ENCODE results near the gene HOXB3. TPM values are rescaled to one million over a fixed set of nuclear protein-coding genes. Genes with fewer than 3 reads are reported as not detected.

HOXB3 gene
- total and polyA plus RNA-seq, 2 of the 13 experiments (the other 11 are each of a cell fraction or from before 2014, with no cell fraction given), result not detected

- 31% methylated on average over 30 of the region's 69 CpGs for WGBS (ENCODE audit: low lambda C conversion rate)
- Histone ChIP-seq H3K9ac (ENCODE audit: insufficient read depth, low read depth, low read length) (no peak overlapping the region), H2AFZ (ENCODE audit: low read length) (no peak overlapping the region), H3K27ac (ENCODE audit: extremely low read length, insufficient read depth, low read length) (no peak overlapping the region), H3K27me3 (ENCODE audit: control insufficient read depth in 1 of 2, insufficient read depth in 2 of 2, low read length in 2 of 2) (peaks cover 39 to 97% of the 10 kb centered on the region in 2 experiments), H3K4me2 (ENCODE audit: low read depth, low read length) (no peak overlapping the region), H3K4me1 (ENCODE audit: insufficient read depth, low read length) (no peaks in the 10 kb centered on the region), H3K79me2 (ENCODE audit: insufficient read depth, low read length) (no peaks in the 10 kb centered on the region), H3K4me3 (replicated peaks in 1 of 3; ENCODE audit: insufficient read depth in 1 of 3, low read depth in 2 of 3, low read length in 3 of 3) (no peak overlapping the region), H4K20me1 (ENCODE audit: insufficient read depth, low read length) (0 out of 2 replicates have a peak, but pooled peaks cover under 1% of the 10 kb centered on the region), H3K9me3 (ENCODE audit: low read length) (no peaks in the 10 kb centered on the region), H3K36me3 (replicated peaks in 1 of 2; ENCODE audit: control insufficient read depth in 1 of 2, insufficient read depth in 2 of 2, low read length in 2 of 2) (no peaks in the 10 kb centered on the region)
- BruUV-seq (replicated peaks), result no TSS peak
- POLR2A ChIA-PET, result no interaction called here
- DNase-seq (ENCODE audit: low spot score) (no peak), ATAC-seq (peak; percentile 43), FAIRE-seq (no peak)
- in situ Hi-C loops (cut with HindIII; ENCODE audit: extremely low pct_ligation_motif_present, low pct_unique_long_range_greater_than_20kb) (no loop called here), intact Hi-C loops (cut with micrococcal nuclease; ENCODE audit: unreplicated experiment) (no loop called here)
- TF ChIP-seq CCAR2 (optimal IDR thresholded peaks at IDR 0.05; ENCODE audit: low read depth, low read length), result no peak
- no peak for TF ChIP-seq MLXIP (CRISPR knock-in tag; IDR thresholded peaks at IDR 0.05; ENCODE audit: borderline replicate concordance)
- TF ChIP-seq SAP130 (CRISPR knock-in tag; IDR thresholded peaks at IDR 0.05; ENCODE audit: low read depth), result no peak
- no peak for TF ChIP-seq JUND (CRISPR knock-in tag; IDR thresholded peaks at IDR 0.05)
- no peak for TF ChIP-seq SOX5 (CRISPR knock-in tag; IDR thresholded peaks at IDR 0.05; ENCODE audit: borderline replicate concordance)
- no peak for TF ChIP-seq GPN1 (CRISPR knock-in tag; IDR thresholded peaks at IDR 0.05; ENCODE audit: borderline replicate concordance)
- no peak for TF ChIP-seq NFYB (CRISPR knock-in tag; IDR thresholded peaks at IDR 0.05)
- peak; percentile 79 for TF ChIP-seq EZH2 (conservative IDR thresholded peaks at IDR 0.05; ENCODE audit: low read depth, low read length)
- 0 out of 2 replicates have a peak, but pooled peaks have one; percentile 14 for TF ChIP-seq UBTF (CRISPR knock-in tag; IDR thresholded peaks at IDR 0.05)
- CTCF ChIA-PET (ENCODE audit: low intra/inter-chr PET ratio, low total read pairs), result no interaction called here
Observed at GRCh38 chr17:48625495-48626244, 35.6 kb upstream of the HOXB3 start.
